Measurements from ENCODE around the gene FARP1. TPM values are rescaled to one million over a fixed set of nuclear protein-coding genes. Genes with fewer than 3 reads are reported as not detected.
A peak's percentile ranks its signal among the peaks of the same experiment; 100 is the strongest.

The FARP1 gene
- total and polyA plus RNA-seq, 2 of the 8 experiments (the other 6 are each of a cell fraction or from before 2014, with no cell fraction given) = 24.7 to 104 TPM

GRCh38 chr13:98445340-98446233 lies 302.7 kb downstream of the FARP1 start:
- no peak overlapping the region for H4K91ac ChIP-seq (replicated peaks; ENCODE audit: insufficient read length, low read length)
- H3K56ac ChIP-seq (replicated peaks; ENCODE audit: insufficient read length, low read depth, low read length) = no peak overlapping the region
- ChIA-PET POLR2A (ENCODE audit: partially characterized antibody) (interaction anchor here (0.9 to 2.9 kb wide), 5 partner anchors 9 to 226 kb away, joined by 3 to 11 read pairs (median 4); partner anchors contain the start of gene STK24), CTCF (ENCODE audit: partially characterized antibody) (interaction anchor here (0.5 to 6.7 kb wide), 69 partner anchors 10 to 606 kb away, joined by 3 to 115 read pairs (median 4); no protein-coding TSS in a partner anchor)
- H2BK12ac ChIP-seq (ENCODE audit: low read depth, low read length) = no peak overlapping the region
- peaks cover 9 to 10% of the 10 kb centered on the region in 2 experiments for H4K20me1 ChIP-seq (replicated peaks in 1 of 2; ENCODE audit: control insufficient read depth in 1 of 2, insufficient read depth in 2 of 2, low read length in 2 of 2)
- no peak overlapping the region; the same call in 1 of the 2 replicates for H2BK15ac ChIP-seq (ENCODE audit: low read length)
- no peaks in the 10 kb centered on the region for H3K9me3 ChIP-seq (ENCODE audit: insufficient read depth in 2 of 2, low read depth in 1 of 2, low read length in 1 of 2)
- H4K8ac ChIP-seq (ENCODE audit: extremely low read depth, insufficient read depth, low read length) = no peak overlapping the region; the same call in 1 of the 2 replicates
- H4K5ac ChIP-seq (ENCODE audit: insufficient read length, low read depth, low read length) = no peak overlapping the region
- WGBS, 2 experiments (ENCODE audit: extremely low coverage in 1 of 2, insufficient coverage in 1 of 2, insufficient read length in 1 of 2, insufficient replicate concordance in 2 of 2, low coverage in 1 of 2, low lambda C conversion rate in 2 of 2, missing lambda C conversion rate in 1 of 2) = 49% methylated on average over 18 of the region's 18 CpGs; no CpG with 5 or more reads in 1 of the 2 experiments
- no peaks in the 10 kb centered on the region for H3K27me3 ChIP-seq (replicated peaks in 1 of 4; ENCODE audit: control insufficient read depth in 3 of 4, extremely low read depth in 1 of 4, insufficient read depth in 3 of 4, low read length in 3 of 4)
- H2BK5ac ChIP-seq (ENCODE audit: low read depth, low read length) = peak overlapping the region; percentile 58; the same call in 1 of the 2 replicates
- H2BK20ac ChIP-seq (ENCODE audit: low read length) = no peak overlapping the region
- no peaks in the 10 kb centered on the region; the same call in 1 of the 2 replicates for H3K79me1 ChIP-seq (ENCODE audit: low read depth, low read length)
- no peak overlapping the region for H2BK120ac ChIP-seq (replicated peaks; ENCODE audit: low read depth, low read length)
- peaks cover 4 to 30% (median 5%) of the 10 kb centered on the region in 4 experiments; a peak in 6 of 8 replicates for H3K36me3 ChIP-seq (ENCODE audit: control insufficient read depth in 2 of 4, insufficient read depth in 4 of 4, low read length in 3 of 4)
- H3K23me2 ChIP-seq (ENCODE audit: low read depth, low read length) = no peaks in the 10 kb centered on the region
- no peak overlapping the region for H3K4me3 ChIP-seq (ENCODE audit: extremely low read depth in 1 of 4, insufficient read depth in 2 of 4, low read depth in 3 of 4, low read length in 4 of 4)
- no peak overlapping the region for H2AFZ ChIP-seq (ENCODE audit: low read length)
- H3K4me1 ChIP-seq (replicated peaks in 1 of 4; ENCODE audit: control insufficient read depth in 3 of 4, insufficient read depth in 4 of 4, low read length in 3 of 4) = peaks cover under 1 to 16% (median 6%) of the 10 kb centered on the region in 4 experiments; a peak in 6 of 7 replicates
- H3K23ac ChIP-seq (ENCODE audit: insufficient read length) = no peak overlapping the region
- FAIRE-seq (no peak), DNase-seq (ENCODE audit: low read depth in 1 of 2, low spot score in 2 of 2) (peak; percentile 64 to 96)
- H3K9ac ChIP-seq (replicated peaks in 1 of 4; ENCODE audit: extremely low read depth in 1 of 4, low read depth in 3 of 4, low read length in 3 of 4) = no peak overlapping the region
- no peaks in the 10 kb centered on the region for H3K79me2 ChIP-seq (ENCODE audit: control insufficient read depth in 1 of 2, insufficient read depth in 2 of 2, low read length in 2 of 2)
- no peak overlapping the region for H2AK5ac ChIP-seq (ENCODE audit: low read depth, low read length)
- no peak overlapping the region for H3K18ac ChIP-seq (ENCODE audit: extremely low read depth, low read length)
- H3K4me2 ChIP-seq (ENCODE audit: insufficient read depth in 1 of 2, low read depth in 2 of 2, low read length in 2 of 2) = no peak overlapping the region
- H3K4ac ChIP-seq (replicated peaks; ENCODE audit: insufficient read length, low read depth, low read length) = no peak overlapping the region
- no peak overlapping the region for H3K27ac ChIP-seq (ENCODE audit: low read depth, low read length)
- no peak overlapping the region for H3K14ac ChIP-seq (ENCODE audit: insufficient read length)
- TF ChIP-seq POLR2AphosphoS5 (IDR thresholded peaks at IDR 0.05; ENCODE audit: low read depth, low read length) = peak; percentile 71
- no peak for TF ChIP-seq NANOG (IDR thresholded peaks at IDR 0.05; ENCODE audit: insufficient read depth, low read depth, low read length, poor library complexity, severe bottlenecking)
- TF ChIP-seq RAD21 (IDR thresholded peaks at IDR 0.05 in 1 of 2, conservative IDR thresholded peaks at IDR 0.05 in 1 of 2; ENCODE audit: low read depth in 2 of 2, low read length in 2 of 2) = peak; percentile 90 to 94
- 0 out of 2 replicates have a peak, but pooled peaks have one; percentile 47 for TF ChIP-seq YY1 (IDR thresholded peaks at IDR 0.05; ENCODE audit: low read depth, low read length)
- TF ChIP-seq TAF1 (IDR thresholded peaks at IDR 0.05; ENCODE audit: low read depth, low read length) = no peak

Measured in H1 (cell line).